SW480 (cell line): Measurements from ENCODE around the gene MAMSTR.

Source experiments
- DNase-seq: peaks from one replicate; pipeline ENCODE4 v3.0.0-alpha.2; 2016; ENCODE audit warnings: low spot score

Gene MAMSTR

GRCh38 chr19:48746110-48746509, 26.6 kb upstream of the MAMSTR start:
- DNase-seq, result no peak

- peak; percentile 62 for DNase-seq
Measured at GRCh38 chr19:48745208-48745995, 25.9 kb upstream of the MAMSTR start.

- DNase-seq, result no peak
Measured at GRCh38 chr19:48742096-48742495, 22.6 kb upstream of the MAMSTR start.

DNA sequence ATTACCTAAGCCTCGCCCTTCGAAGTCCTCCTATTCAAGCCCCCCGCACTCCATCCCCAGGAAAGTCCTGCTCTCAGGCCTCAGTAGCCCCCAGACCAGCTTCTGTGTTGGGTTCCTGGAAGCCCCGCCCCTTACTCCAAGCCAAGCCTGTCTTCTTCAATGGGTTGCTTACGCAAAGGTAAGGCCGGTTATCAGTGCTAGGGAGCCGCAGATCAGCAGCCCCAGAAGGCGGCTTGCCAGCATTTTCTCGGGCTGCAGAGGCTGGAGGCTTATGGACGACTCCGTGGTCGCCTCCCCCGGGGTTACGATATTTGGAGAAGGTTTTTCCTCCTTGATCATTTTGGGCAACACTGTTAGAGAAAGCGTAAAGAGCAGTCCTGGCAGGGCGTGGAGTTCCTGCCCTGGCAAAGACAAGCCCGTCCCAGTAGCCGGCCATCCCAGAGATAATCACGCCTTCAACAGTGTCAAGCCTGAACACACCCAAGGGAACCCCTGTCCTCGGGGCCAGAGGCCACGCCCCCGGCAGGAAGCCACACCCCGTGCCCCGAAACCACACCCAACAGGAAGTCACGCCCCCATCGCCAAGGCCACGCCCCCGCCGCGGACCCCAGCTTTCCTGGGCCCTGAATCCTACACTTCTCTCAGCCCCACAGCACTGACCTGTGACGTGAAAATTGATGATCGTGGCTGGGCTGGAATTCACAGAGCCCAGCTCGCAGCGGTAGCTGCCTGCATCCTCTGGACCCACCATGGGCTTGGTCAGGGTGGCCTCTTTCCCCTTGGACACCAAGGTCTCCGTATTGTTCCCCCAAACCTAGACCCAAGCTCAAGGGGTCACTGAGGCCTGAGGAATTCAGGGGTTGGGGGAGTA, 21.8 kb upstream of the MAMSTR start:
- DNase-seq, result peak; percentile 64

- DNase-seq, result no peak
Measured at GRCh38 chr19:48740164-48740972, 20.8 kb upstream of the MAMSTR start, which contains the start of gene RASIP1. TSS of gene RASIP1 (minus strand) at chr19:48740610. CDS start at chr19:48740282, 328 bp downstream.

GRCh38 chr19:48739404-48740163, 20.1 kb upstream of the MAMSTR start:
- DNase-seq, result no peak

- DNase-seq, result peak; percentile 94
Measured at GRCh38 chr19:48738557-48739403, 19.3 kb upstream of the MAMSTR start.

GRCh38 chr19:48737360-48737998, 18.0 kb upstream of the MAMSTR start:
- peak; percentile 53 for DNase-seq

GRCh38 chr19:48735031-48735615, 15.6 kb upstream of the MAMSTR start:
- DNase-seq, result peak; percentile 44

DNA sequence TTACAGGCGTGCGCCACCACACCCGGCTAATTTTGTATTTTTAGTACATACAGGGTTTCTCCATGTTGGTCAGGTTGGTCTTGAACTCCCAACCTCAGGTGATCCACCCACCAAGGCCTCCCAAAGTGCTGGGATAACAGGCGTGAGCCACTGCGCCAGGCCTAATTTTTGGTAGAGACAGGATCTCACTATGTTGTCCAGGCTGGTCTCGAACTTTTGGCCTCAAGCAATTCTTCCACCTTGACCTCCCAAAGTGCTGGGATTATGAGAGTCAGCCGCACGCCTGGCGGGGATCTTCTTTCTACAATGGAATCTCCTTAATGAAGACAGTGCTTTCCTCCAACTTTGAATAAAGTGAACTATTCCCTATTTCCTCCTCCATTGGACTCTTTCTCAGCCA, 15.1 kb upstream of the MAMSTR start:
- DNase-seq, result no peak

GRCh38 chr19:48731452-48731851, 11.9 kb upstream of the MAMSTR start:
- DNase-seq, result no peak

- no peak for DNase-seq
Measured at GRCh38 chr19:48728911-48729664, 9.6 kb upstream of the MAMSTR start.

GRCh38 chr19:48726556-48726955, 7.0 kb upstream of the MAMSTR start:
- DNase-seq, result no peak

GRCh38 chr19:48724796-48725753, 5.5 kb upstream of the MAMSTR start:
- DNase-seq, result peak; percentile 76

DNA sequence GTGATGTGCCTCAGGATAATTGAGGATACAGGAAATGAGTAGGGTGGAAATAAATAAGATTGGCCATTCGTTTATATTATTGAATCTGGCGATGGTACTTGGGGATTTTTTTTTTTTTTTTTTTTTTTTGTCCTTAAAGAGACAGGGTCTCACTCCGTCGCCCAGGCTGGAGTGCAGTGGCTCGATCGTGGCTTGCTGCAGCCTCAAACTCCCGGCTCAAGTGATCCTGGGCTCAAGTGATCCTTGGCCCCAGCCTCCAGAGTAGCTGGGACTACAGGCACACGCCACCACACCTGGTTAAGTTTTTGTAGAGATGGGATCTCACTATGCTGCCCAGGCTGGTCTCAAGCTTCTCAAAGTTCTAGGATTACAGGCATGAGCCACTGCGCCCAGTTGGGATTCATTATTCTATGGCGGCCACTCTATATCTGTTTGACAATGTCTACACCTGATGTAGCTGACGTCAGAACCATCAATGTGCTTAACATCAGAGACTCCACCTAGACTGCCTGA, 2.7 kb upstream of the MAMSTR start:
- no peak for DNase-seq

GRCh38 chr19:48720613-48721296, 1.2 kb upstream of the MAMSTR start:
- DNase-seq, result peak; percentile 98

- no peak for DNase-seq
Measured at GRCh38 chr19:48720251-48720612, 707 bp upstream of the MAMSTR start.
